HCT116 (cell line): ENCODE measurements around the gene DPY19L3. TPM values are rescaled to one million over a fixed set of nuclear protein-coding genes. Genes with fewer than 3 reads are reported as not detected.

Experiments used
- ATAC-seq: fragments of 200-7000 bp; cut with Tn5 transposase; 2 replicates; pipeline ENCODE4 v1.9.1; 2020; ENCODE audit warnings: mild to moderate bottlenecking, moderate library complexity
- BruUV-seq: library from RNA; stranded (reverse); fragments of 400-500 nt; replicated peaks from 2 replicates; lab custom pipeline; 2021; lab: Mats Ljungman, UMichigan
- CTCF ChIA-PET: fragments of 300-600 bp; sonication (Branson Sonifier 250); formaldehyde crosslinking; loops from one replicate; lab custom pipeline; 2021; ENCODE audit warnings: antibody characterized with exemption; lab: Charles Lee
- POLR2A ChIA-PET: fragments of 300-600, 350-600 bp; sonication (Branson Sonifier 250); formaldehyde crosslinking; loops from one replicate; lab custom pipeline; 2021; ENCODE audit warnings: antibody characterized with exemption; lab: Charles Lee
- RAD21 ChIA-PET, 2 experiments: fragments of 300-600 bp; sonication (Branson Sonifier 250); formaldehyde crosslinking; loops; one replicate each; lab custom pipeline; 2023; ENCODE audit warnings: low total read pairs in 2 of 2; ENCODE audit not compliant: uncharacterized antibody in 2 of 2, unreplicated experiment in 2 of 2, low non-redundant PET in 1 of 2; lab: Charles Lee
- DNase-seq: peaks from one replicate; pipeline ENCODE4 v3.0.0-alpha.2; 2010; ENCODE audit warnings: low read depth, low spot score
- H2AFZ ChIP-seq: fragments of 200-600 bp; shearing (Covaris generic), sonication (generic); 2 replicates; pipeline ENCODE4 v1.6.1; 2017; ENCODE audit warnings: low read depth, mixed run types, mixed read lengths, antibody characterized with exemption, low read length; ENCODE audit not compliant: poor library complexity, severe bottlenecking
- H3K27ac ChIP-seq: 2 replicates; pipeline ENCODE4 v1.5.1; 2012; ENCODE audit warnings: low read depth, low read length
- H3K27me3 ChIP-seq: fragments of 200-600 bp; sonication (generic); 2 replicates; pipeline ENCODE4 v1.6.1; 2016; ENCODE audit warnings: mixed run types, low read length, mixed read lengths; ENCODE audit not compliant: insufficient read depth
- H3K36me3 ChIP-seq, 2 experiments: fragments of 200-500 bp in 1 of 2; fragments of 200-600 bp in 1 of 2; sonication (Bioruptor generic) in 1 of 2; sonication (generic) in 1 of 2; 2 replicates each; pipeline versions ENCODE4 v1.5.1 to v1.6.1; 2014 to 2016; ENCODE audit warnings: low read length in 2 of 2, inconsistent platforms in 1 of 2, mixed read lengths in 1 of 2, mixed run types in 1 of 2; ENCODE audit not compliant: insufficient read depth in 2 of 2, control insufficient read depth in 1 of 2
- H3K4me1 ChIP-seq, 2 experiments: fragments of 200-600 bp in 1 of 2; sonication (generic) in 1 of 2; 2 replicates each; pipeline versions ENCODE4 v1.5.1 to v1.6.1; 2012 to 2017; ENCODE audit warnings: low read length in 2 of 2, inconsistent platforms in 1 of 2, mild to moderate bottlenecking in 1 of 2, mixed read lengths in 1 of 2, mixed run types in 1 of 2, moderate library complexity in 1 of 2; ENCODE audit not compliant: insufficient read depth in 2 of 2, control insufficient read depth in 1 of 2
- H3K4me2 ChIP-seq: fragments of 200-600 bp; sonication (generic); 2 replicates; pipeline ENCODE4 v1.6.1; 2017; ENCODE audit warnings: mixed run types, low read length, mixed read lengths
- H3K4me3 ChIP-seq, 2 experiments: fragments of 200-600 bp in 1 of 2; sonication (generic) in 1 of 2; replicated peaks in 1 of 2; 2 replicates each; pipeline ENCODE4 v1.5.1; 2011 to 2016; ENCODE audit warnings: low read length in 2 of 2, control low read depth in 1 of 2, low read depth in 1 of 2, mild to moderate bottlenecking in 1 of 2, mixed read lengths in 1 of 2, mixed run types in 1 of 2
- H3K79me2 ChIP-seq: fragments of 200-600 bp; sonication (generic); 2 replicates; pipeline ENCODE4 v1.6.1; 2017; ENCODE audit warnings: mild to moderate bottlenecking, mixed run types, low read length, moderate library complexity, mixed read lengths; ENCODE audit not compliant: insufficient read depth
- H3K9ac ChIP-seq: fragments of 200-600 bp; sonication (generic); 2 replicates; pipeline ENCODE4 v1.6.1; 2016; ENCODE audit warnings: low read length, mixed read lengths
- H3K9me2 ChIP-seq: fragments of 200-600 bp; sonication (generic), shearing (Covaris generic); 2 replicates; pipeline ENCODE4 v1.6.1; 2017; ENCODE audit warnings: mixed run types, mild to moderate bottlenecking, moderate library complexity; ENCODE audit not compliant: insufficient read depth
- H3K9me3 ChIP-seq, 2 experiments: fragments of 200-500 bp in 1 of 2; fragments of 200-600 bp in 1 of 2; sonication (Bioruptor generic) in 1 of 2; sonication (generic) in 1 of 2; 2 replicates each; pipeline ENCODE4 v1.6.1; 2014 to 2017; ENCODE audit warnings: low read length in 2 of 2, mixed read lengths in 2 of 2, inconsistent platforms in 1 of 2, low read depth in 1 of 2, mild to moderate bottlenecking in 1 of 2, mixed run types in 1 of 2, moderate library complexity in 1 of 2; ENCODE audit not compliant: control insufficient read depth in 1 of 2, insufficient read depth in 1 of 2
- H4K20me1 ChIP-seq: fragments of 200-600 bp; sonication (generic), shearing (Covaris generic); 2 replicates; pipeline ENCODE4 v1.6.1; 2017; ENCODE audit warnings: mixed run types, mild to moderate bottlenecking, moderate library complexity; ENCODE audit not compliant: insufficient read depth
- CTCF ChIP-seq, 3 experiments: fragments of 200-600 bp in 1 of 3; sonication (generic) in 1 of 3; IDR thresholded peaks in 2 of 3; conservative IDR thresholded peaks in 1 of 3; 2 replicates each; pipeline ENCODE4 v1.5.1; 2012 to 2017; ENCODE audit warnings: low read depth in 2 of 3, low read length in 2 of 3, antibody characterized with exemption in 1 of 3, borderline replicate concordance in 1 of 3, control low read depth in 1 of 3, mild to moderate bottlenecking in 1 of 3, mixed read lengths in 1 of 3, mixed run types in 1 of 3, moderate library complexity in 1 of 3; ENCODE audit not compliant: insufficient read depth in 1 of 3
- ELF1 ChIP-seq: IDR thresholded peaks from 2 replicates; pipeline ENCODE4 v1.6.1; 2012; ENCODE audit warnings: low read depth, borderline replicate concordance
- FOSL1 ChIP-seq: IDR thresholded peaks from 2 replicates; pipeline ENCODE4 v1.6.1; 2012; ENCODE audit warnings: low read depth
- RAD21 ChIP-seq: IDR thresholded peaks from 2 replicates; pipeline ENCODE4 v1.6.1; 2012; ENCODE audit warnings: low read depth, mild to moderate bottlenecking
- SRF ChIP-seq: IDR thresholded peaks from 2 replicates; pipeline ENCODE4 v1.6.1; 2012; ENCODE audit warnings: low read depth
- TCF7L2 ChIP-seq: IDR thresholded peaks from 2 replicates; pipeline ENCODE4 v1.7.0; 2011; ENCODE audit warnings: borderline replicate concordance, inconsistent platforms; ENCODE audit not compliant: insufficient read depth, insufficient read length; ENCODE audit errors: extremely low read depth
- YY1 ChIP-seq: IDR thresholded peaks from 2 replicates; pipeline ENCODE4 v1.6.1; 2011; ENCODE audit warnings: low read length, low read depth, moderate library complexity, mild to moderate bottlenecking; ENCODE audit not compliant: insufficient replicate concordance; ENCODE audit errors: extremely low read depth
- ZNF274 ChIP-seq: fragments of 200-500 bp; sonication (Bioruptor generic); IDR thresholded peaks from 2 replicates; pipeline ENCODE4 v1.6.1; 2014; ENCODE audit warnings: mild to moderate bottlenecking, low read depth, low read length, inconsistent platforms
- intact Hi-C: fragments of 100-400 bp; cut with micrococcal nuclease; formaldehyde crosslinking; loops from 2 replicates; pipeline ENCODE4 v1.10.0; 2022
- total RNA-seq: library from RNA; stranded (reverse); gene quantifications from one replicate; pipeline ENCODE4 v1.2.1, GENCODE V29; 2021; ENCODE audit not compliant: unreplicated experiment
- TF ChIP-seq, protein P1 (sequence below): IDR thresholded peaks from 2 replicates; pipeline ENCODE4 v1.6.1; 2012; ENCODE audit warnings: low read depth

Gene DPY19L3
- total RNA-seq, 1 experiment from 2014 or later, result 14.5 TPM

- DNase-seq (no peak), ATAC-seq (no peak)
- ChIA-PET RAD21 (no interaction called here), CTCF (no interaction called here), POLR2A (interaction anchor here (1.4 kb wide), 1 partner anchor 14 kb away, joined by 3 read pairs; no protein-coding TSS in a partner anchor)
- BruUV-seq, result no TSS peak
- Histone ChIP-seq H3K4me1 (peaks cover 0 to 6% of the 10 kb centered on the region in 2 experiments; a peak in 2 of 4 replicates), H3K9me2 (no peaks in the 10 kb centered on the region), H3K79me2 (no peaks in the 10 kb centered on the region), H3K4me2 (no peak overlapping the region), H2AFZ (no peak overlapping the region), H3K9me3 (no peaks in the 10 kb centered on the region), H3K27ac (no peak overlapping the region), H4K20me1 (no peaks in the 10 kb centered on the region), H3K27me3 (no peaks in the 10 kb centered on the region), H3K4me3 (no peak overlapping the region), H3K9ac (no peak overlapping the region), H3K36me3 (peaks cover 4 to 7% of the 10 kb centered on the region in 2 experiments; a peak in 3 of 4 replicates)
- no peak for TF ChIP-seq YY1
- TF ChIP-seq RAD21, result no peak
- no peak for TF ChIP-seq SRF
- intact Hi-C loops, result no loop called here
These were observed 17.7 kb upstream of the DPY19L3 start for GRCh38 chr19:32387701-32388392.

GRCh38 chr19:32388393-32388855 is 17.1 kb upstream of the DPY19L3 start:
- no peak overlapping the region for H3K4me3 ChIP-seq
- POLR2A ChIA-PET, result interaction anchor here (1.4 kb wide), 1 partner anchor 14 kb away, joined by 3 read pairs; no protein-coding TSS in a partner anchor
- H2AFZ ChIP-seq, result no peak overlapping the region
- H3K79me2 ChIP-seq, result no peaks in the 10 kb centered on the region
- H4K20me1 ChIP-seq, result no peaks in the 10 kb centered on the region
- H3K4me2 ChIP-seq, result no peak overlapping the region
- no peaks in the 10 kb centered on the region for H3K9me2 ChIP-seq
- BruUV-seq, result no TSS peak
- H3K9ac ChIP-seq, result no peak overlapping the region
- DNase-seq (no peak), ATAC-seq (no peak)
- H3K27ac ChIP-seq, result no peak overlapping the region
- H3K27me3 ChIP-seq, result no peaks in the 10 kb centered on the region
- H3K4me1 ChIP-seq, result peaks cover 0 to 11% of the 10 kb centered on the region in 2 experiments; a peak in 2 of 4 replicates
- TF ChIP-seq ZNF274 (no peak), FOSL1 (no peak), ELF1 (no peak), RAD21 (no peak), TCF7L2 (no peak), CTCF (IDR thresholded peaks at IDR 0.05 in 2 of 3, conservative IDR thresholded peaks at IDR 0.05 in 1 of 3; ENCODE audit: borderline replicate concordance in 1 of 3, insufficient read depth in 1 of 3, low read depth in 2 of 3, low read length in 2 of 3) (no peak)
- TF ChIP-seq, protein P1, sequence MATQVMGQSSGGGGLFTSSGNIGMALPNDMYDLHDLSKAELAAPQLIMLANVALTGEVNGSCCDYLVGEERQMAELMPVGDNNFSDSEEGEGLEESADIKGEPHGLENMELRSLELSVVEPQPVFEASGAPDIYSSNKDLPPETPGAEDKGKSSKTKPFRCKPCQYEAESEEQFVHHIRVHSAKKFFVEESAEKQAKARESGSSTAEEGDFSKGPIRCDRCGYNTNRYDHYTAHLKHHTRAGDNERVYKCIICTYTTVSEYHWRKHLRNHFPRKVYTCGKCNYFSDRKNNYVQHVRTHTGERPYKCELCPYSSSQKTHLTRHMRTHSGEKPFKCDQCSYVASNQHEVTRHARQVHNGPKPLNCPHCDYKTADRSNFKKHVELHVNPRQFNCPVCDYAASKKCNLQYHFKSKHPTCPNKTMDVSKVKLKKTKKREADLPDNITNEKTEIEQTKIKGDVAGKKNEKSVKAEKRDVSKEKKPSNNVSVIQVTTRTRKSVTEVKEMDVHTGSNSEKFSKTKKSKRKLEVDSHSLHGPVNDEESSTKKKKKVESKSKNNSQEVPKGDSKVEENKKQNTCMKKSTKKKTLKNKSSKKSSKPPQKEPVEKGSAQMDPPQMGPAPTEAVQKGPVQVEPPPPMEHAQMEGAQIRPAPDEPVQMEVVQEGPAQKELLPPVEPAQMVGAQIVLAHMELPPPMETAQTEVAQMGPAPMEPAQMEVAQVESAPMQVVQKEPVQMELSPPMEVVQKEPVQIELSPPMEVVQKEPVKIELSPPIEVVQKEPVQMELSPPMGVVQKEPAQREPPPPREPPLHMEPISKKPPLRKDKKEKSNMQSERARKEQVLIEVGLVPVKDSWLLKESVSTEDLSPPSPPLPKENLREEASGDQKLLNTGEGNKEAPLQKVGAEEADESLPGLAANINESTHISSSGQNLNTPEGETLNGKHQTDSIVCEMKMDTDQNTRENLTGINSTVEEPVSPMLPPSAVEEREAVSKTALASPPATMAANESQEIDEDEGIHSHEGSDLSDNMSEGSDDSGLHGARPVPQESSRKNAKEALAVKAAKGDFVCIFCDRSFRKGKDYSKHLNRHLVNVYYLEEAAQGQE, result no peak
- intact Hi-C loops, result no loop called here
- H3K36me3 ChIP-seq, result peaks cover 0 to 6% of the 10 kb centered on the region in 2 experiments; a peak in 2 of 4 replicates
- CTCF ChIA-PET, result no interaction called here
- H3K9me3 ChIP-seq, result no peaks in the 10 kb centered on the region
- RAD21 ChIA-PET, result no interaction called here
